ENCODE data around the gene B3GALT6.
"Not testable (repeated sequence)": the region's sequence is repeated elsewhere in the genome, so short reads cannot be mapped to it uniquely, and the experiment has no call there.

Gene B3GALT6

GRCh38 chr1:1232208-1232795 lies at the start of gene B3GALT6:
Gene B3GALT6 (plus strand): TSS chr1:1232237. CDS start chr1:1232279, 42 bp downstream.
- peaks cover 22% of the 10 kb centered on the region for H3K36me3 ChIP-seq (ENCODE audit: control insufficient read depth, insufficient read depth, low read length)
- peak within 1 kb of the TSS; percentile 97 for H3K4me3 ChIP-seq (ENCODE audit: low read depth, low read length)
- peak within 1 kb of the TSS; percentile 97 for H3K9ac ChIP-seq (ENCODE audit: low read length)
- H3K4me1 ChIP-seq (ENCODE audit: control insufficient read depth, insufficient read depth, low read length) = peaks cover 8% of the 10 kb centered on the region; the same call in 1 of the 2 replicates
- no peaks in the 10 kb centered on the region for H3K27me3 ChIP-seq (ENCODE audit: control insufficient read depth, insufficient read depth, low read length)
- 0 out of 2 replicates have a peak, but pooled peaks cover 2% of the 10 kb centered on the region for H3K9me3 ChIP-seq (ENCODE audit: control insufficient read depth, insufficient read depth, low read depth, low read length)
- H3K27ac ChIP-seq (ENCODE audit: low read depth, low read length) = peak within 1 kb of the TSS; percentile 92

GRCh38 chr1:1182491-1183220 lies 49.4 kb upstream of the B3GALT6 start:
- H3K27ac ChIP-seq (ENCODE audit: low read depth, low read length) = no peak overlapping the region
- no peaks in the 10 kb centered on the region for H3K9me3 ChIP-seq (ENCODE audit: control insufficient read depth, insufficient read depth, low read depth, low read length)
- no peak overlapping the region for H3K4me3 ChIP-seq (ENCODE audit: low read depth, low read length)
- H3K36me3 ChIP-seq (ENCODE audit: control insufficient read depth, insufficient read depth, low read length) = no peaks in the 10 kb centered on the region
- no peak overlapping the region for H3K9ac ChIP-seq (ENCODE audit: low read length)
- H3K4me1 ChIP-seq (ENCODE audit: control insufficient read depth, insufficient read depth, low read length) = no peaks in the 10 kb centered on the region
- no peaks in the 10 kb centered on the region for H3K27me3 ChIP-seq (ENCODE audit: control insufficient read depth, insufficient read depth, low read length)

- H3K9me3 ChIP-seq (ENCODE audit: control insufficient read depth, insufficient read depth, low read depth, low read length) = no peaks in the 10 kb centered on the region
- no peaks in the 10 kb centered on the region for H3K27me3 ChIP-seq (ENCODE audit: control insufficient read depth, insufficient read depth, low read length)
- no peak overlapping the region for H3K9ac ChIP-seq (ENCODE audit: low read length)
- no peak overlapping the region for H3K27ac ChIP-seq (ENCODE audit: low read depth, low read length)
- no peak overlapping the region for H3K4me3 ChIP-seq (ENCODE audit: low read depth, low read length)
- H3K4me1 ChIP-seq (ENCODE audit: control insufficient read depth, insufficient read depth, low read length) = no peaks in the 10 kb centered on the region
- H3K36me3 ChIP-seq (ENCODE audit: control insufficient read depth, insufficient read depth, low read length) = no peaks in the 10 kb centered on the region
Measured at GRCh38 chr1:1183221-1183747, 48.8 kb upstream of the B3GALT6 start.

GRCh38 chr1:1183833-1184775 lies 47.9 kb upstream of the B3GALT6 start:
- no peaks in the 10 kb centered on the region for H3K4me1 ChIP-seq (ENCODE audit: control insufficient read depth, insufficient read depth, low read length)

GRCh38 chr1:1185101-1185765 lies 46.8 kb upstream of the B3GALT6 start:
- H3K36me3 ChIP-seq (ENCODE audit: control insufficient read depth, insufficient read depth, low read length) = no peaks in the 10 kb centered on the region
- no peak overlapping the region for H3K9ac ChIP-seq (ENCODE audit: low read length)
- no peaks in the 10 kb centered on the region for H3K9me3 ChIP-seq (ENCODE audit: control insufficient read depth, insufficient read depth, low read depth, low read length)
- no peaks in the 10 kb centered on the region for H3K27me3 ChIP-seq (ENCODE audit: control insufficient read depth, insufficient read depth, low read length)
- H3K27ac ChIP-seq (ENCODE audit: low read depth, low read length) = no peak overlapping the region
- H3K4me3 ChIP-seq (ENCODE audit: low read depth, low read length) = no peak overlapping the region
- H3K4me1 ChIP-seq (ENCODE audit: control insufficient read depth, insufficient read depth, low read length) = no peaks in the 10 kb centered on the region

More at GRCh38 chr1:1183833-1184775, 47.9 kb upstream of the B3GALT6 start:
- H3K9me3 ChIP-seq (ENCODE audit: control insufficient read depth, insufficient read depth, low read depth, low read length) = no peaks in the 10 kb centered on the region
- H3K27me3 ChIP-seq (ENCODE audit: control insufficient read depth, insufficient read depth, low read length) = no peaks in the 10 kb centered on the region
- H3K27ac ChIP-seq (ENCODE audit: low read depth, low read length) = no peak overlapping the region
- no peaks in the 10 kb centered on the region for H3K36me3 ChIP-seq (ENCODE audit: control insufficient read depth, insufficient read depth, low read length)
- no peak overlapping the region for H3K4me3 ChIP-seq (ENCODE audit: low read depth, low read length)
- H3K9ac ChIP-seq (ENCODE audit: low read length) = no peak overlapping the region

- Histone ChIP-seq H3K27me3 (ENCODE audit: control insufficient read depth, insufficient read depth, low read length) (no peaks in the 10 kb centered on the region), H3K4me3 (ENCODE audit: low read depth, low read length) (no peak overlapping the region), H3K4me1 (ENCODE audit: control insufficient read depth, insufficient read depth, low read length) (no peaks in the 10 kb centered on the region), H3K36me3 (ENCODE audit: control insufficient read depth, insufficient read depth, low read length) (no peaks in the 10 kb centered on the region), H3K9me3 (ENCODE audit: control insufficient read depth, insufficient read depth, low read depth, low read length) (peaks cover 22% of the 10 kb centered on the region), H3K9ac (ENCODE audit: low read length) (no peak overlapping the region), H3K27ac (ENCODE audit: low read depth, low read length) (no peak overlapping the region)
Measured at GRCh38 chr1:1187938-1188337, 44.1 kb upstream of the B3GALT6 start.

- Histone ChIP-seq H3K4me1 (ENCODE audit: control insufficient read depth, insufficient read depth, low read length) (no peaks in the 10 kb centered on the region), H3K9ac (ENCODE audit: low read length) (no peak overlapping the region), H3K36me3 (ENCODE audit: control insufficient read depth, insufficient read depth, low read length) (no peaks in the 10 kb centered on the region), H3K9me3 (ENCODE audit: control insufficient read depth, insufficient read depth, low read depth, low read length) (peaks cover 24% of the 10 kb centered on the region), H3K27me3 (ENCODE audit: control insufficient read depth, insufficient read depth, low read length) (no peaks in the 10 kb centered on the region), H3K4me3 (ENCODE audit: low read depth, low read length) (no peak overlapping the region), H3K27ac (ENCODE audit: low read depth, low read length) (no peak overlapping the region)
Measured at GRCh38 chr1:1189111-1189510, 42.9 kb upstream of the B3GALT6 start.

- Histone ChIP-seq H3K27ac (ENCODE audit: low read depth, low read length) (no peak overlapping the region), H3K4me1 (ENCODE audit: control insufficient read depth, insufficient read depth, low read length) (no peaks in the 10 kb centered on the region), H3K27me3 (ENCODE audit: control insufficient read depth, insufficient read depth, low read length) (no peaks in the 10 kb centered on the region), H3K36me3 (ENCODE audit: control insufficient read depth, insufficient read depth, low read length) (no peaks in the 10 kb centered on the region), H3K9ac (ENCODE audit: low read length) (no peak overlapping the region), H3K9me3 (ENCODE audit: control insufficient read depth, insufficient read depth, low read depth, low read length) (peaks cover 35% of the 10 kb centered on the region), H3K4me3 (ENCODE audit: low read depth, low read length) (no peak overlapping the region)
Measured at GRCh38 chr1:1191734-1192133, 40.3 kb upstream of the B3GALT6 start.

- H3K4me3 ChIP-seq (ENCODE audit: low read depth, low read length) = no peak overlapping the region
- H3K36me3 ChIP-seq (ENCODE audit: control insufficient read depth, insufficient read depth, low read length) = no peaks in the 10 kb centered on the region
- peaks cover 35% of the 10 kb centered on the region for H3K9me3 ChIP-seq (ENCODE audit: control insufficient read depth, insufficient read depth, low read depth, low read length)
- no peak overlapping the region for H3K27ac ChIP-seq (ENCODE audit: low read depth, low read length)
- no peak overlapping the region for H3K9ac ChIP-seq (ENCODE audit: low read length)
- no peaks in the 10 kb centered on the region for H3K4me1 ChIP-seq (ENCODE audit: control insufficient read depth, insufficient read depth, low read length)
- H3K27me3 ChIP-seq (ENCODE audit: control insufficient read depth, insufficient read depth, low read length) = no peaks in the 10 kb centered on the region
Measured at GRCh38 chr1:1194723-1195122, 37.3 kb upstream of the B3GALT6 start.

GRCh38 chr1:1195726-1196125 lies 36.3 kb upstream of the B3GALT6 start:
- not testable (repeated sequence) for H3K27me3 ChIP-seq (ENCODE audit: control insufficient read depth, insufficient read depth, low read length); H3K36me3 ChIP-seq (ENCODE audit: control insufficient read depth, insufficient read depth, low read length); H3K4me1 ChIP-seq (ENCODE audit: control insufficient read depth, insufficient read depth, low read length); H3K9ac ChIP-seq (ENCODE audit: low read length); H3K27ac ChIP-seq (ENCODE audit: low read depth, low read length); H3K4me3 ChIP-seq (ENCODE audit: low read depth, low read length)
- H3K9me3 ChIP-seq (ENCODE audit: control insufficient read depth, insufficient read depth, low read depth, low read length) = peaks cover 34% of the 10 kb centered on the region

Measured in HUES6 (cell line).